Smooth muscle cell of the brain vasculature (primary cell): ENCODE data around the gene TOMM40L.
A peak's percentile ranks its signal among the peaks of the same experiment; 100 is the strongest.

ENCODE experiments used
- DNase-seq: peaks from one replicate; pipeline ENCODE4 v3.0.0-alpha.2; 2012; ENCODE audit warnings: low read depth, low spot score

TOMM40L gene

GRCh38 chr1:161225534-161226319 lies at the start of gene TOMM40L:
TOMM40L (plus strand) TSS chr1:161226060; CDS start chr1:161226490, 430 bp downstream.
- peak; percentile 99 for DNase-seq

- no peak for DNase-seq
Measured at GRCh38 chr1:161176468-161177111, 49.3 kb upstream of the TOMM40L start.

DNA sequence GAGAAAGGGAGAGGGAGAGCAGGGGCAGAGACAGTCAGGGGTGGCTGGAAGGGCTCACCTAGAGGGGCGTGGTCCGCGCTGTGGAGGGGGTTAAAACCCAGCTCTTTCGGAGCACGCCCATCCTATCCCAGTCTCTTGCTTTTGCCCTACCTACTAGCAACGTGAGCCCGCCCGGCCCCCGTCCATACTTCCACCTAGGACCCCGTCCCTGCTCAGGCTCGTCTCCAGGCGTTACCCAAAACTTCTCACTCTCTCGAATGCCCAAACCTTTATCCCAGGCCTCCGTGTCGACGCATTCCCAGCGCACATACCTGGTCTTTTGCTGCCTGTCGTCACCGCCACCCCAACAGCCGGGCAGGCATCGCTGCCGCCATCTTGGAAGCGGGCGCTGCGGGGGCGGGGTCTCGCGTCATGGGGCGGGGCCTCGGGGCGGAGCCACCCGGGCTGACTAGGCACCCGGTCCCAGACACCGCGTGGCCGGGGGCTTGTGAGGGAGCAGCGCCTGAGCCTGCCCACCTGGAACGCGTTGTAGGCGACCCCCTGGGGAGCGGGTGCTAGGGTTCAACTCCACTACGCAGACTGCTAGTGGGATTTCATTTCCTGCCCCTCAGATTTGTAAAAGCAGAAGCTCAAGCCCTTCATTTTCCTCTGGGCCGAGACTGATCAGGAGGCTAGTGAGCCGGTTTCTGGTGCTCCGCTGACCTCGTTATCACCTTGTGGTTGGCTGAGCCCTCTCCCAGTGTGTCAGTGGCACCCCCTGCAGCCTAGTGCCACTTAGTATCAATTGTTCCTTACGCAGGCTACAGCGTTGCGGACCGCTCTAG lies 48.5 kb upstream of the TOMM40L start, which contains the start of gene B4GALT3:
TSS of gene B4GALT3 (minus strand) at position 396 of the 824 bp plus-strand sequence. CDS start 1,447 bp downstream, outside the sequence.
- DNase-seq = no peak

DNA sequence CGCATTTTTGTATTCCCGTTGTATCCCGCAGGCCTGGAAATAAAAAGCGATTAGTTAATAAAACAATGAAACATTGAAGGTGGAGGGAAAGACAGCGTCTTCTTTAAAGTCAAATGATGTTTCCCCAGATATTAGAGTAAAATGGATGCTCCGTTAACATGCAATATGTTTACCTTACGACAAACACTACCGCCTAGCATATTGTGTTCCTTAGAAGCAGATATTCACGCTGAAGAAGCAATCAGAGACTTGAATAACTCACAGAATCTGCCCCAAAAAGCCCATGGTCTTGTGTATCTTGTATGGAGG lies 48.0 kb upstream of the TOMM40L start:
- DNase-seq = no peak

GRCh38 chr1:161179698-161180097 lies 46.2 kb upstream of the TOMM40L start:
- no peak for DNase-seq

- DNase-seq = no peak
Measured at GRCh38 chr1:161180639-161181038, 45.2 kb upstream of the TOMM40L start.

DNA sequence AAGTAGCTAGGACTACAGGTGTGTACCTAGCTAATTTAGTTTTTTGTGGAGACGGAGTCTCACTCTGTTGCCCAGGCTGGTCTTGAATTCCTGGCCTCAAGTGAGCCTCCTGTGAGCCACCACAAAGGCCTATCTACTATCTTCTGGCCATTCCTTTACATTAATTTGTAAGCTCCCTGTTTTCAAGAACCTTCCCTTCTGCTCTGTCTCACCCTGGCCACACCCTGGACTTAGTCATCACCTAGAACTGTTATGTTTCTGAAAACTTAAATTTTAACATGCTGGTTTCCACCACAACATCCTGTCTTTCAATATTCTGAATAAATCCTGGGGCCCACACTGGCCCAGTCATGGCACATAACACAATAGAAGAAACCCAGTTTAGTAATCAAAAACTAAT lies 43.6 kb upstream of the TOMM40L start:
- no peak for DNase-seq

GRCh38 chr1:161185282-161185682 lies 40.6 kb upstream of the TOMM40L start:
- DNase-seq = no peak

GRCh38 chr1:161185732-161186311 lies 40.0 kb upstream of the TOMM40L start:
- no peak for DNase-seq

DNA sequence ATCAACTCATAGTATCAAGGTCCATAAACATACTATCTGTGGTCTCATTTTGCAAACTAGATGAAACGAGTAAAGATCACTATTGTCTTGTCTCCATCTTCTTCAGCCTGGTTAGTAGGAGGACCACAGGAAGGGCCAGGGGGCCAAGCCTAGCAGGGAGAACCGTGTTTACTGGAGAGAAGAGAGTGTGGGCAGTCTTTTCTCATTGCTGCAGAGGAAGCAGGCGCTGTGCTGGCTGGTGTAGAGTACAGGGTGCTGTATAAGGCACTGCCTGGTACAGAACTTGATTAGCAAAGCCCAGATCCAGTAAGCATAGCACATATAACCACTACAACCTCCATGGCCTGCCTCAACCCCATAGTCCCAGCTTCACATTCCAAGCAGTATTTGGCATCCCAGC lies 38.5 kb upstream of the TOMM40L start:
- no peak for DNase-seq

- no peak for DNase-seq
Measured at GRCh38 chr1:161188381-161188780, 37.5 kb upstream of the TOMM40L start.

DNA sequence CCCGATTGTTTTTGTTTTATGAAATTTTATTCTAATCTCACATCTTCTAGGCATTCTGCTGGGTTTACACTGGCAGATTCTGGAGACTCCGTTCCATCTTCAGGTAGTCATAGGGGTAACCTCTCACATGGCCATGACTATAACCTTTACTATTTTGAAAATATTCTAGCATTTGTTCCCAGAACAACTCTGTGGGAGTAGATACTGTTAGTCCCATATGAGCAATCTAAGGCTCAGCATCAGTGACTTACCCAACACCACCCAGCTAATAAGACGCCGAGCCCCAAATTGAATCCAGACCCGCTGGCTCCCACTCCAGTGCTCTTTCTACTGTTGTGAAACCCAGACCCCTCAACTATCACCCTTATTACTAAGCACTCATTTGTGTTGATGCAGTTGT lies 36.8 kb upstream of the TOMM40L start:
- DNase-seq = no peak

DNA sequence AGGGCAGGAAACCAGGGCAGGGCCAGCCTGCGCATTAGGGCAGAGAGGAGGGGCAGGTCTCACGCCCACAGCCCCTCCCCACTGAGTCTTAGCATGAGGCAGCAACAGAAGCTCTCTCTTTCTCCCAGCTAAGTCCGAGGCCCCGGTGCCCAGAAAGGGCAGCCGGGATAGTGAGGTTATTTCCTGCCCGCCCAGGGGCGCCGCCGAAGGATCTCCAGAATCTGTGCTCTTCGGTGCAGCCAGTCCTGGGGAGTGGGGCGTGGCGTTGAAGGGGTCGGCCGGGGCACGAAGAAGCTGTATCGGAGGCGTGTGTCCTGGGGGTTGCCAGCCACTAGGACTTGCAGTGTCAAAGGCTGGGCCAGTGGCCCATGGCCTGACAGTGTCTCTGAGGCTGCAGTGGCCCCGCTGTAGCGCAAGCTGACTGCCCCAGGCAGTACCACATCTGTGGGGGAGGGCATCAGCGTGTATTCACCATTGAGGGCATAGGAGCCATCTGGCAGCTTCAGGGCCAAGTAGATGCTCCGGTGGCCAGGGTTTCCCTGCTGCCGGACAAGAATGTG lies 34.8 kb upstream of the TOMM40L start:
- DNase-seq = no peak

- no peak for DNase-seq
Measured at GRCh38 chr1:161191971-161192370, 33.9 kb upstream of the TOMM40L start.

- DNase-seq = no peak
Measured at GRCh38 chr1:161192476-161193465, 33.1 kb upstream of the TOMM40L start.

DNA sequence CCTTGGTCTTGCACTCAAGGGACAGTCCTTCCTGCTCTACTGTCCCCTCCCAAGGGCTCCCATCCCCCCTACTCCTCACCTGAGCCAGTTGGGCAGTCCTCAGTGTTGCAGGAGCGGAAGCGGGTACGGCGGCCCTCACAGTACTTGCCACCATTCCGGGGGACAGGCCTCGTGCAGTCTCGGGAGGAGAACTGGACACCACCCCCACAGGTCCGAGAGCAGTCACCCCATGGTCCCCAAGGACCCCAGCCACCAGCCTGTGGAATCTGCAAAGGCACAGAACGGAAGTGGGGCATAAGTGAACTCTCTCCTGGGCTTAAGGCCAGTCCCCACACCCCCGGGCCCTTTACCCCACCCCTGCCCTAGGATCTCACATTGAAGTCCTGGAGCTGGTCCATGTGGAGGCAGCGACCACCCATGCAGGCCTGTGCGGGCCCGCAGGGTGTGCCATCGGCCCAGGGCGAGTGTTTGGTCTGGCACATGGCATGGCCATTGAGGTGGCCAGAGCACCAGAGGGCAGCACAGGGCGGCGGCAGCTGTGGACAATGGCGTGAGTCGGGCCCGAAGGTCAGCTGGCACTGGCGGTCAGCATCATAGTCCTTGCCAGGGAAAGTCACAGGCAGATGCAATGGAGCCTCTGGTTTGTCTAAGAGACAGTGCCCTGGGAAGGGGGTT lies 32.2 kb upstream of the TOMM40L start:
- no peak for DNase-seq

GRCh38 chr1:161195171-161195570 lies 30.7 kb upstream of the TOMM40L start:
- no peak for DNase-seq

- DNase-seq = no peak
Measured at GRCh38 chr1:161196111-161196510, 29.7 kb upstream of the TOMM40L start.

GRCh38 chr1:161196521-161197451 lies 29.1 kb upstream of the TOMM40L start:
- no peak for DNase-seq
